ENCODE measurements around the gene GPR157. TPM values are rescaled to one million over a fixed set of nuclear protein-coding genes. Genes with fewer than 3 reads are reported as not detected.

Gene GPR157
- total and polyA plus RNA-seq, 2 experiments from 2014 or later: 0.81 to 3.9 TPM

DNA sequence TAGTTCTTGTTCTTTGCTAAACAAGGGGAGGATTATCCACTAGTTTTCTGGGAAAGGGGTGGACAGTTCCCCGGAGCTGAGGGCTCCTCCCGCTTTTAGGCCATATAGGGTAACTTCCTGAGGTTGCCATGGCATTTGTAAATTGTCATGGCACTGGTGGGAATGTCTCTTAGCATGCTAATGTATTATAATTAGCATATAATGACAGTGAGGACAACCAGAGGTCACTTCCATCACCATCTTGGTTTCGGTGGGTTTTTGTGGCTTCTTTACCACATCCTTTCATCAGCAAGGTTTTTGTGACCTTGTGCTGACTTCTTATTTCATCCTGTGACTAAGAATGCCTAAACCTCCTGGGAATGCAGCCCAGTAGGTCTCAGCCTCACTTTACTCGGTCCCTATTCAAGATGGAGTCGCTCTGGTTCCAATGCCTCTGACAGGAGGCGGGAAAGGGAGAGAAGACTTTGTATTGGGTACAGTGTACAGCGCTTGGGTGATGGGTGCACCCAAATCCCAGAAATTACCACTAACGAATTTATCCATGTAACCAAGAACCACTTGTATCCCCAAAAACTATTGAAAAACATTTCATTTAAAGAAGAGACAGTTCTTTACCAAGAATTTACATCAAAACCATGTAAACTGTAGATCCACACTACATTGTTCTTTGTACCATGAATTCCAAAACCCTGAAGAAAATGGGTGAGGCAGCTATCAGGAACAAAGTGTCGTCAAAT, 50.7 kb downstream of the GPR157 start:
- DNase-seq (ENCODE audit: low spot score): no peak
- Histone ChIP-seq H3F3A (replicated peaks; ENCODE audit: low read depth) (no peaks in the 10 kb centered on the region), H2AFZ (no peak overlapping the region), H3K4me3 (no peak overlapping the region), H3K27me3 (ENCODE audit: insufficient read depth) (no peaks in the 10 kb centered on the region), H4K20me1 (replicated peaks; ENCODE audit: insufficient read depth) (no peaks in the 10 kb centered on the region), H3K36me3 (ENCODE audit: insufficient read depth) (no peaks in the 10 kb centered on the region), H3K4me2 (no peak overlapping the region), H3K9me2 (ENCODE audit: insufficient read depth) (no peaks in the 10 kb centered on the region), H3K79me2 (replicated peaks; ENCODE audit: insufficient read depth) (no peaks in the 10 kb centered on the region), H3K4me1 (ENCODE audit: insufficient read depth) (no peaks in the 10 kb centered on the region; the same call in 1 of the 2 replicates), H3K27ac (ENCODE audit: low read depth) (no peak overlapping the region)
- Mint-ChIP-seq H3K4me3 (no peak overlapping the region), H3K27me3 (ENCODE audit: insufficient read depth, low read depth, poor library complexity) (peaks cover 8% of the 10 kb centered on the region), H3K9me3 (no peaks in the 10 kb centered on the region), H3K36me3 (ENCODE audit: low read depth) (no peaks in the 10 kb centered on the region), H3K4me1 (peaks cover 7% of the 10 kb centered on the region; the same call in 2 of the 3 replicates), H3K27ac (no peak overlapping the region)
- TF ChIP-seq CREB1 (CRISPR knock-in tag; IDR thresholded peaks at IDR 0.05; ENCODE audit: low read depth) (no peak), EZH2 (IDR thresholded peaks at IDR 0.05; ENCODE audit: low read depth, unreplicated experiment) (no peak), EZH2phosphoT487 (IDR thresholded peaks at IDR 0.05; ENCODE audit: unreplicated experiment) (no peak), NANOG (IDR thresholded peaks at IDR 0.05; ENCODE audit: borderline replicate concordance) (no peak), ZNF331 (CRISPR knock-in tag; IDR thresholded peaks at IDR 0.05; ENCODE audit: low read depth) (no peak), ZNF114 (CRISPR knock-in tag; IDR thresholded peaks at IDR 0.05) (no peak), JUNB (IDR thresholded peaks at IDR 0.05; ENCODE audit: unreplicated experiment) (no peak)
- TF ChIP-seq, protein P1, sequence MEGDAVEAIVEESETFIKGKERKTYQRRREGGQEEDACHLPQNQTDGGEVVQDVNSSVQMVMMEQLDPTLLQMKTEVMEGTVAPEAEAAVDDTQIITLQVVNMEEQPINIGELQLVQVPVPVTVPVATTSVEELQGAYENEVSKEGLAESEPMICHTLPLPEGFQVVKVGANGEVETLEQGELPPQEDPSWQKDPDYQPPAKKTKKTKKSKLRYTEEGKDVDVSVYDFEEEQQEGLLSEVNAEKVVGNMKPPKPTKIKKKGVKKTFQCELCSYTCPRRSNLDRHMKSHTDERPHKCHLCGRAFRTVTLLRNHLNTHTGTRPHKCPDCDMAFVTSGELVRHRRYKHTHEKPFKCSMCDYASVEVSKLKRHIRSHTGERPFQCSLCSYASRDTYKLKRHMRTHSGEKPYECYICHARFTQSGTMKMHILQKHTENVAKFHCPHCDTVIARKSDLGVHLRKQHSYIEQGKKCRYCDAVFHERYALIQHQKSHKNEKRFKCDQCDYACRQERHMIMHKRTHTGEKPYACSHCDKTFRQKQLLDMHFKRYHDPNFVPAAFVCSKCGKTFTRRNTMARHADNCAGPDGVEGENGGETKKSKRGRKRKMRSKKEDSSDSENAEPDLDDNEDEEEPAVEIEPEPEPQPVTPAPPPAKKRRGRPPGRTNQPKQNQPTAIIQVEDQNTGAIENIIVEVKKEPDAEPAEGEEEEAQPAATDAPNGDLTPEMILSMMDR (conservative IDR thresholded peaks at IDR 0.05; ENCODE audit: low read depth in 2 of 2): no peak
- TF ChIP-seq, protein P2, sequence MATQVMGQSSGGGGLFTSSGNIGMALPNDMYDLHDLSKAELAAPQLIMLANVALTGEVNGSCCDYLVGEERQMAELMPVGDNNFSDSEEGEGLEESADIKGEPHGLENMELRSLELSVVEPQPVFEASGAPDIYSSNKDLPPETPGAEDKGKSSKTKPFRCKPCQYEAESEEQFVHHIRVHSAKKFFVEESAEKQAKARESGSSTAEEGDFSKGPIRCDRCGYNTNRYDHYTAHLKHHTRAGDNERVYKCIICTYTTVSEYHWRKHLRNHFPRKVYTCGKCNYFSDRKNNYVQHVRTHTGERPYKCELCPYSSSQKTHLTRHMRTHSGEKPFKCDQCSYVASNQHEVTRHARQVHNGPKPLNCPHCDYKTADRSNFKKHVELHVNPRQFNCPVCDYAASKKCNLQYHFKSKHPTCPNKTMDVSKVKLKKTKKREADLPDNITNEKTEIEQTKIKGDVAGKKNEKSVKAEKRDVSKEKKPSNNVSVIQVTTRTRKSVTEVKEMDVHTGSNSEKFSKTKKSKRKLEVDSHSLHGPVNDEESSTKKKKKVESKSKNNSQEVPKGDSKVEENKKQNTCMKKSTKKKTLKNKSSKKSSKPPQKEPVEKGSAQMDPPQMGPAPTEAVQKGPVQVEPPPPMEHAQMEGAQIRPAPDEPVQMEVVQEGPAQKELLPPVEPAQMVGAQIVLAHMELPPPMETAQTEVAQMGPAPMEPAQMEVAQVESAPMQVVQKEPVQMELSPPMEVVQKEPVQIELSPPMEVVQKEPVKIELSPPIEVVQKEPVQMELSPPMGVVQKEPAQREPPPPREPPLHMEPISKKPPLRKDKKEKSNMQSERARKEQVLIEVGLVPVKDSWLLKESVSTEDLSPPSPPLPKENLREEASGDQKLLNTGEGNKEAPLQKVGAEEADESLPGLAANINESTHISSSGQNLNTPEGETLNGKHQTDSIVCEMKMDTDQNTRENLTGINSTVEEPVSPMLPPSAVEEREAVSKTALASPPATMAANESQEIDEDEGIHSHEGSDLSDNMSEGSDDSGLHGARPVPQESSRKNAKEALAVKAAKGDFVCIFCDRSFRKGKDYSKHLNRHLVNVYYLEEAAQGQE (IDR thresholded peaks at IDR 0.05; ENCODE audit: unreplicated experiment): no peak
- TF ChIP-seq, protein P3, sequence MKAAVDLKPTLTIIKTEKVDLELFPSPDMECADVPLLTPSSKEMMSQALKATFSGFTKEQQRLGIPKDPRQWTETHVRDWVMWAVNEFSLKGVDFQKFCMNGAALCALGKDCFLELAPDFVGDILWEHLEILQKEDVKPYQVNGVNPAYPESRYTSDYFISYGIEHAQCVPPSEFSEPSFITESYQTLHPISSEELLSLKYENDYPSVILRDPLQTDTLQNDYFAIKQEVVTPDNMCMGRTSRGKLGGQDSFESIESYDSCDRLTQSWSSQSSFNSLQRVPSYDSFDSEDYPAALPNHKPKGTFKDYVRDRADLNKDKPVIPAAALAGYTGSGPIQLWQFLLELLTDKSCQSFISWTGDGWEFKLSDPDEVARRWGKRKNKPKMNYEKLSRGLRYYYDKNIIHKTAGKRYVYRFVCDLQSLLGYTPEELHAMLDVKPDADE (IDR thresholded peaks at IDR 0.05): no peak
- TF ChIP-seq, protein P4, sequence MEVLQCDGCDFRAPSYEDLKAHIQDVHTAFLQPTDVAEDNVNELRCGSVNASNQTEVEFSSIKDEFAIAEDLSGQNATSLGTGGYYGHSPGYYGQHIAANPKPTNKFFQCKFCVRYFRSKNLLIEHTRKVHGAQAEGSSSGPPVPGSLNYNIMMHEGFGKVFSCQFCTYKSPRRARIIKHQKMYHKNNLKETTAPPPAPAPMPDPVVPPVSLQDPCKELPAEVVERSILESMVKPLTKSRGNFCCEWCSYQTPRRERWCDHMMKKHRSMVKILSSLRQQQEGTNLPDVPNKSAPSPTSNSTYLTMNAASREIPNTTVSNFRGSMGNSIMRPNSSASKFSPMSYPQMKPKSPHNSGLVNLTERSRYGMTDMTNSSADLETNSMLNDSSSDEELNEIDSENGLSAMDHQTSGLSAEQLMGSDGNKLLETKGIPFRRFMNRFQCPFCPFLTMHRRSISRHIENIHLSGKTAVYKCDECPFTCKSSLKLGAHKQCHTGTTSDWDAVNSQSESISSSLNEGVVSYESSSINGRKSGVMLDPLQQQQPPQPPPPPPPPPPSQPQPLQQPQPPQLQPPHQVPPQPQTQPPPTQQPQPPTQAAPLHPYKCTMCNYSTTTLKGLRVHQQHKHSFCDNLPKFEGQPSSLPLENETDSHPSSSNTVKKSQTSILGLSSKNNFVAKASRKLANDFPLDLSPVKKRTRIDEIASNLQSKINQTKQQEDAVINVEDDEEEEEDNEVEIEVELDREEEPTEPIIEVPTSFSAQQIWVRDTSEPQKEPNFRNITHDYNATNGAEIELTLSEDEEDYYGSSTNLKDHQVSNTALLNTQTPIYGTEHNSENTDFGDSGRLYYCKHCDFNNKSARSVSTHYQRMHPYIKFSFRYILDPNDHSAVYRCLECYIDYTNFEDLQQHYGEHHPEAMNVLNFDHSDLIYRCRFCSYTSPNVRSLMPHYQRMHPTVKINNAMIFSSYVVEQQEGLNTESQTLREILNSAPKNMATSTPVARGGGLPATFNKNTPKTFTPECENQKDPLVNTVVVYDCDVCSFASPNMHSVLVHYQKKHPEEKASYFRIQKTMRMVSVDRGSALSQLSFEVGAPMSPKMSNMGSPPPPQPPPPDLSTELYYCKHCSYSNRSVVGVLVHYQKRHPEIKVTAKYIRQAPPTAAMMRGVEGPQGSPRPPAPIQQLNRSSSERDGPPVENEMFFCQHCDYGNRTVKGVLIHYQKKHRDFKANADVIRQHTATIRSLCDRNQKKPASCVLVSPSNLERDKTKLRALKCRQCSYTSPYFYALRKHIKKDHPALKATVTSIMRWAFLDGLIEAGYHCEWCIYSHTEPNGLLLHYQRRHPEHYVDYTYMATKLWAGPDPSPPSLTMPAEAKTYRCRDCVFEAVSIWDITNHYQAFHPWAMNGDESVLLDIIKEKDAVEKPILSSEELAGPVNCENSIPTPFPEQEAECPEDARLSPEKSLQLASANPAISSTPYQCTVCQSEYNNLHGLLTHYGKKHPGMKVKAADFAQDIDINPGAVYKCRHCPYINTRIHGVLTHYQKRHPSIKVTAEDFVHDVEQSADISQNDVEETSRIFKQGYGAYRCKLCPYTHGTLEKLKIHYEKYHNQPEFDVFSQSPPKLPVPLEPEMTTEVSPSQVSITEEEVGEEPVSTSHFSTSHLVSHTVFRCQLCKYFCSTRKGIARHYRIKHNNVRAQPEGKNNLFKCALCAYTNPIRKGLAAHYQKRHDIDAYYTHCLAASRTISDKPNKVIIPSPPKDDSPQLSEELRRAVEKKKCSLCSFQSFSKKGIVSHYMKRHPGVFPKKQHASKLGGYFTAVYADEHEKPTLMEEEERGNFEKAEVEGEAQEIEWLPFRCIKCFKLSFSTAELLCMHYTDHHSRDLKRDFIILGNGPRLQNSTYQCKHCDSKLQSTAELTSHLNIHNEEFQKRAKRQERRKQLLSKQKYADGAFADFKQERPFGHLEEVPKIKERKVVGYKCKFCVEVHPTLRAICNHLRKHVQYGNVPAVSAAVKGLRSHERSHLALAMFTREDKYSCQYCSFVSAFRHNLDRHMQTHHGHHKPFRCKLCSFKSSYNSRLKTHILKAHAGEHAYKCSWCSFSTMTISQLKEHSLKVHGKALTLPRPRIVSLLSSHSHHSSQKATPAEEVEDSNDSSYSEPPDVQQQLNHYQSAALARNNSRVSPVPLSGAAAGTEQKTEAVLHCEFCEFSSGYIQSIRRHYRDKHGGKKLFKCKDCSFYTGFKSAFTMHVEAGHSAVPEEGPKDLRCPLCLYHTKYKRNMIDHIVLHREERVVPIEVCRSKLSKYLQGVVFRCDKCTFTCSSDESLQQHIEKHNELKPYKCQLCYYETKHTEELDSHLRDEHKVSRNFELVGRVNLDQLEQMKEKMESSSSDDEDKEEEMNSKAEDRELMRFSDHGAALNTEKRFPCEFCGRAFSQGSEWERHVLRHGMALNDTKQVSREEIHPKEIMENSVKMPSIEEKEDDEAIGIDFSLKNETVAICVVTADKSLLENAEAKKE (CRISPR knock-in tag; IDR thresholded peaks at IDR 0.05): no peak
- ATAC-seq: no peak
